Measurements from ENCODE around the gene NFATC2IP.
"Not testable (repeated sequence)": the region's sequence is repeated elsewhere in the genome, so short reads cannot be mapped to it uniquely, and the experiment has no call there.

NFATC2IP gene

DNA sequence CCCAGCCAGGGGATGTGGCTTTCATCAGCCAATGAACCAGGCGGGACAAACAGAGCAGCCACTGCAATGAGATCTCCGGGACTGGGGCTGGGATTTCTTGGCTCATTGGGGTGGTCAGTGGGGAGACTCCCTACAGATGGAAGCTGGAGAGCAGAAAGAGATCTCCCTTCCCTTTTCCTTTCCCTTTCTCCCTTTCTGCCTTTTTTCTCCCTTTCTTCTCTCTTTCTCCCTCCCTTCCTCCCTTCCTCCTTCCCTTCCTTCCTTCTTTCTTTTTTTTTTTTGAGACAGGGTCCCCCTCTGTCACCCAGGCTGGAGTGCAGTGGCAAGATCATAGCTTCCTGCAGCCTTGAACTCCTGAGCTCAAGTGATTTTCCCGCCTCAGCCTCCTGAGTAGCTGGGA, 48.1 kb downstream of the NFATC2IP start:
- no peak for DNase-seq (ENCODE audit: low read depth)

GRCh38 chr16:28999577-28999976, 48.8 kb downstream of the NFATC2IP start:
- no peak for DNase-seq (ENCODE audit: low read depth)

DNA sequence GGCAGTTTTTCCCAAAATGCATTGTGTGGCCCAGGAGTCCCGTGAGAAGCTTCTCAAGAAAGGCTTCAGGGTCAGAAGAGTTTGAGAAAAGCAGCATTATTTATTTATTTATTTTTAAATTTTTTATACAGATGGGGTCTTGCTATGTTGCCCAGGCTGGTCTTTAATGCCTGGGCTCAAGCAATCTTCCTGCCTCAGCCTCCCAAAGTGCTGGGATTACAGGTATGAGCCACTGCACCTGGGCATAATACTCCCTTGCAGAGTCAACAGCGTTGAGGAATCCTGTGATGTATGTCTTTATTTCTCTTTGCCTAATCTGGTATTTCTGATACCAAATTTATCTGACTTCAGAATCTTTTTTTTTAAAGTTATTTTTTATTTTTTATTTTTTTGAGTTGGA, 49.3 kb downstream of the NFATC2IP start:
- no peak for DNase-seq (ENCODE audit: low read depth)

DNA sequence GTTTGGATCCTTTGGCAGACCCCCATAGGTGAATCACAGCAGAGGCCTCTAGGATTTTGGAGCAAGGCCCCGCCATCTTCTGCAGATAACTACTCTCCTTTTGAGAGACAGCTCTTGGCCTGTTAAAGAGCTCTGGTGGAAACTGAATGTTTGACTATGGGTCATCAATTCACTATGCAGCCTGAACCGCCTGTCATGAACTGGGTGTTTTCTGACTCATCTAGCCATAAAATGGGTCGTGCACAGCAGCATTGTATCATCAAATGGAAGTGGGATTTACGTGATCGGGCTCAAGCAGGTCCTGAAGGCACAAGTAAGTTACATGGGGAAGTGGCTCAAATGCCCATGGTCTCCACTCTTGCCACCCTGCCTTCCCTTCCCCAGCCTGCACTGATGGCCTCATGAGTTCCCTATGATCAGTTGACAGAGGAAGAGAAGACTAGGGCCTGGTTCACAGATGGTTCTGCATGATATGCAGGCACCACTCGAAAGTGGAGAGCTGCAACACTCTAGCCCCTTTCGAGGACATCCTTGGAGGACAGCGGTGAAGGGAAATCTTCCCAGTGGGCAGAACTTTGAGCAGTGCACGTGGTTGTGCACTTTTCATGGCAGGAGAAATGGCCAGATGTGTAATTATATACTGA, 53.9 kb downstream of the NFATC2IP start:
- DNase-seq (ENCODE audit: low read depth), result not testable (repeated sequence)

GRCh38 chr16:29007730-29008593, 57.2 kb downstream of the NFATC2IP start:
- peak; percentile 80 for DNase-seq (ENCODE audit: low read depth)

- no peak for DNase-seq (ENCODE audit: low read depth)
These were observed 58.5 kb downstream of the NFATC2IP start for GRCh38 chr16:29009050-29009837.

GRCh38 chr16:29009838-29010166, 59.1 kb downstream of the NFATC2IP start:
- DNase-seq (ENCODE audit: low read depth), result no peak

DNA sequence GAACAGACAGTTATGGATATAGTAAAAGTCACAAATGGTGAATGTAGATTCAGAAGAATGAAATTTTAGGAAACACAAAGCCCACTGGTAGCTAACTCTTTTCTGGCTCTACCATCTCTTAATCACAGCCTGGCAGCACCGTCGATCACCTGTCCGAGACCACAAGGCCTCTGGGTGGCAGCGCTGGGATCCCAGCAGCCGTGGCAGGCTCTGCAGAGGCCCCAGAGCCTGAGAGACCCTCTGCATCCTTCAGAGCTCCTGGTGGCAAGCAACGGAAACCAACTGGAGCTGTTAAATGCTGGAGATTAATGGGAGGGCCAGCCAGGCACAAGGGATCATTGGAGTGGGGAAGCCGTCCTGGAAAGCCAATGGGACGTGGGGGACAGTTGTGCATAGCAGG, 60.4 kb downstream of the NFATC2IP start:
- DNase-seq (ENCODE audit: low read depth), result no peak

- no peak for DNase-seq (ENCODE audit: low read depth)
These were observed 61.1 kb downstream of the NFATC2IP start for GRCh38 chr16:29011851-29012250.

DNA sequence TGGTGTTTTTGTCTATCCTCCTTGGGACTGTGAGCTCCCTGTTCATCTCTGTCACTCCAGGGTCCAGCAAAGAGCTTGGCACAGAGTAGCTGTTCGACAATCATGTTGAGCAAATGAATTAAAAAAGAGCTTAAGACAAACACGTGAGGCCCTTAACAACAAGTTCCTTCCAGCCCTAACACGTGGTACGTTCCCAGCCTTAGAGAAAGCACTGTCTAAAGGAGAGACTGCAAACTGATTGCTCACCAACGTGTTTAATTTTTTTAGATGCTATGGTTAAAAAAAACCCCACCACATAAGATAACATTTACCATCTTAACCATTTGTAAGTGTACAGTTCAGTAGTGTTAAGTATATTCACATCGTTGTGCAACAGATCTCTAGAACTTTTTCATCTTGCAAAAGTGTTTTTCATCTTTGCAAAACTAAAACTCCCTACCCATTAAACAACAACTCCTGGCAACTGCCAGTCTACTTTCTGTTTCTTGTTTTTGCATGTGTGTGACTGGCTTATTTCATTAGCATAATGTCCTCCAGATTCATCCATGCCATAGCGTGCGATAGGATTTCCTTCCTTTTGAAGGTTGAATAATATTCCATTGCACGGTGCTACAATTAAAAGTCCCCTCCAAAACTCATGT, 62.3 kb downstream of the NFATC2IP start:
- peak; percentile 26 for DNase-seq (ENCODE audit: low read depth)

GRCh38 chr16:29014561-29015069, 63.9 kb downstream of the NFATC2IP start:
- no peak for DNase-seq (ENCODE audit: low read depth)
